Stimulated activated CD8-positive, alpha-beta memory T cell treated with anti-CD3 and anti-CD28 coated beads, Interleukin-4, amount 100 ng/mL, for 24 hours (primary cell): ENCODE data around the gene ARHGAP12.
"Not testable (repeated sequence)": the region's sequence is repeated elsewhere in the genome, so short reads cannot be mapped to it uniquely, and the experiment has no call there.

Source experiments
- DNase-seq: peaks from one replicate; pipeline ENCODE4 v3.0.0-alpha.2; 2020; ENCODE audit warnings: low read depth

The ARHGAP12 gene, protein sequence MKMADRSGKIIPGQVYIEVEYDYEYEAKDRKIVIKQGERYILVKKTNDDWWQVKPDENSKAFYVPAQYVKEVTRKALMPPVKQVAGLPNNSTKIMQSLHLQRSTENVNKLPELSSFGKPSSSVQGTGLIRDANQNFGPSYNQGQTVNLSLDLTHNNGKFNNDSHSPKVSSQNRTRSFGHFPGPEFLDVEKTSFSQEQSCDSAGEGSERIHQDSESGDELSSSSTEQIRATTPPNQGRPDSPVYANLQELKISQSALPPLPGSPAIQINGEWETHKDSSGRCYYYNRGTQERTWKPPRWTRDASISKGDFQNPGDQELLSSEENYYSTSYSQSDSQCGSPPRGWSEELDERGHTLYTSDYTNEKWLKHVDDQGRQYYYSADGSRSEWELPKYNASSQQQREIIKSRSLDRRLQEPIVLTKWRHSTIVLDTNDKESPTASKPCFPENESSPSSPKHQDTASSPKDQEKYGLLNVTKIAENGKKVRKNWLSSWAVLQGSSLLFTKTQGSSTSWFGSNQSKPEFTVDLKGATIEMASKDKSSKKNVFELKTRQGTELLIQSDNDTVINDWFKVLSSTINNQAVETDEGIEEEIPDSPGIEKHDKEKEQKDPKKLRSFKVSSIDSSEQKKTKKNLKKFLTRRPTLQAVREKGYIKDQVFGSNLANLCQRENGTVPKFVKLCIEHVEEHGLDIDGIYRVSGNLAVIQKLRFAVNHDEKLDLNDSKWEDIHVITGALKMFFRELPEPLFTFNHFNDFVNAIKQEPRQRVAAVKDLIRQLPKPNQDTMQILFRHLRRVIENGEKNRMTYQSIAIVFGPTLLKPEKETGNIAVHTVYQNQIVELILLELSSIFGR

DNA sequence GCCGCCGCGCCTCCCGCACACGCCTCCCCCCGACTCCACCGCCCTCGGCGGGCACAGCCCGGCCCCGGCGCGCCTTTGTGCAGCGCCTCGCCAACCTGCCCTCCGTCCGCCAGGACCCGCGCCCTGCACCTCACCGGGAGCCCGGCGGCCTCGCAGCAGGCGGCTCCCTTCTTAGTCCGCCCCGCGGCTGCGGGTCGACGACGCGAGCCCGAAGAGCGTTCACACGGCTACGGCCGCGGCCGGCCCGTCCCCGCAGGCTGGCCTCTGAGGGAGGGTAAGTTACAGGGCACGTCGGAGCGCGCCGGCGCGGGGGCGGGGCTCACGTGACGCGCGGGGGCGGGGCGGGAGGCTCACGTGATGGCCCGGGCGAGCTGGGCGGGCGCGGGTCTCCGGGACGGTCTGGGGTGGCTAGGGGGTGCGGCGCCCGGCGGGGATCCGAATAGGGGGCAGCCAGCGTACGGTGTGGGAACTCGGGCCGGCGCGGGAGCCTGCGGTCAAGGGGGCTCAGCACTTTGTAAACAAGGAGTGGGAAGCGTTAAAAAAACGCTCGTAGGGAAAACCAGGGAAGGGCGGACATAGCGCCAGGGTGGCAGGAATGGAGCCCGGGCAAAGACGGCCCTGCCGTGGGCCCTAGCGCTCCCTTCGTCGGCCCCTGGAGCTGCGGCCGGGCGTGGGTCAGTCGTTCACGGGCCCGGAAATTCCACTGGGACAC lies at the start of gene ARHGAP12:
TSS of gene ARHGAP12 (minus strand) at position 283 of the 712 bp plus-strand sequence. CDS start 19,976 bp downstream, outside the sequence.
- DNase-seq = peak; percentile 76

DNA sequence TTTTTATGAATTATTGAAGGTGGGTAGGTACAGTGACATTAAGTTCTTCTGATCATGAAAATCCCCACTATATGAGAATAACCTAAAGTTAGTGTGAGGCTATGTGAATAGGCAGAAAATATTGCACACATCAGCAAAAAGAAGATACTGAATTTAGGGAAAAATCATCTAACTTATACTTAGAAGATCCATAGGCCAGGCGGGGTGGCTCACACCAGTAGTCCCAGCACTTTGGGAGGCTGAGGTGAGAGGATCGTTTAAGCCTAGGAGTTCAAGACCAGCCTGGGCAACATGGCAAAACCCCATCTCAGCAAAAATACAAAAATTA lies 49.5 kb upstream of the ARHGAP12 start:
- DNase-seq = no peak

GRCh38 chr10:31977440-31978155 lies 49.0 kb upstream of the ARHGAP12 start:
- no peak for DNase-seq

DNA sequence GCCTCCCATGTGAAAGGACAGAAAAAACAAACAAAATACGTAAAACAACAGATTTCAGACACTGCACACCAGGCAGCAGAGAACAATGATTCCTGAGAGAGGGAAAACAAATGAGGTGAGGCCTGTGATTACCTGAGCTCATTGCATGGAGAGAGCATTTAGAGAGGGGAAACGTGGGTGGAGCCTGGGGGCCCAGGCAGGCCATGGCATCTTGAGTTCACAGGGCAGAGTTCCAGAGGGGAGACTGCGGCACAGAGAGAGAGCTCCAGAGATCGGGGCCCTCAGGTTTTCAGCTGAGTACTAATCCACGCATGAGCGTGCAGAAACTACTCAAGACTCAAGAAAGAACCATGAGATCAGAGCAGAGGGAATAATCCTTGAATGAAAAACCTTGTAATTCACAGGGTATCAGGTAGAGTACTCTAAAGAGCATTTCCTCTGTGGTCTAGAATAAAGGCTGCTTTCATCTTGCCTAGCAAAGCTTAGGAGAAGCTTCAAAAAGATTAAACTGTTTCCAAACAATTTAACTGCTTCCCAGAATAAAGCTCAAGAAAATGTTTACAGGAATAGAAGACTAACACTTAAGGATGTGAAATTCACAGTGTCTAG lies 46.6 kb upstream of the ARHGAP12 start:
- no peak for DNase-seq

DNA sequence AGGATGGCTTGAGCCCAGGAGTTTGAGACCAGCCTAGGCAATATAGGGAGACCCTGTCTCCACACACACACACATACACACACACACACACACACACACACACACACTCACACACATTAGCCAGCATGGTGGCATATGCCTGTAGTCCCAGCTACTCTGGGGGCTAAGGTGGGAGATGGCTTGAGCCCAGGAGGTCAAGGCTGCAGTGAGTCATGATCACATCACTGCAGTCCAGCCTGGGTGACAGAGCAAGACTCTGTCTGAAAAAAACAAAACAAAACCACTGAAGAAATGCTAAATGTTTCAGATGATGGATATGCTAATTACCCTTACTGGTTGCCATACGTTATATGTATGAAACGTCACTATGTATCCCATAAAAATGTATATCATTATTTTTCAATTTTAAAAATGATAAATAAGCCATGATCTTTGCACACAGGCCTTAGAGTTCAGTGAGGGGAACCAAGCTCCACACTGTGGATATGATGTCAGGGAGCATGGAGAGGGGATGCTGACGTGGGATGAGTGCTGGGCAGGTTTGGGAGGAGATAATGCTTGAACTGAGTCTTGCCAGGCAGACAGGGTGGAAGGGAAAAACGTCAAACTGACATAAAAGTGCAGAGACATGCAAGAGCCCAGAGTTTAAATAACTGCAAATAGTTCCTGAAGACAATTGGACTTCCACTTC lies 45.9 kb upstream of the ARHGAP12 start:
- no peak for DNase-seq

DNA sequence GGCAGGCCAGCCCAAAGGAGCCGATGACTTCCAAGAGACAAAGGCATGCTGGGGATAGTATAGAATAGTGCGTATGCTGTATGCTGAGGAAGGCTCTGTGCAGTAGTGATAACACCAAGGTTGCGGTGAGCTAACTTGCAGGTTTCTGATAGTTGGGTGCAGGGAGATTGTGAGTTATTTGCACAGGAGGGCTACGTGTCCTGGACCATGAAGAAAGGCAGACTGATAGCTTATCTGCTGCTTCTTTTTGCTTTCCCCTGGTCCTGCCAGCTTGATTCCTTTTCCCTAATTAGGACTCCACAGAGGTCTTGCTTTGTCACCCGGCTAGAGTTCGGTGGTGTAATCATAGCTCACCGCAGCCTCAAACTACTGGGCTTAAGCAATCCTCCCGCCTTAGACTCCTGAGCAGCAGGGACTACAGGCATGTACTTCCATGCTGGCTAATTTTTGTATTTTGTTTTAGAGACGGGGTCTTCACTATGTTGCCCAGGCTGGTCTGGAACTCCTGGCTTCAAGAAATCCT lies 43.9 kb upstream of the ARHGAP12 start:
- no peak for DNase-seq

DNA sequence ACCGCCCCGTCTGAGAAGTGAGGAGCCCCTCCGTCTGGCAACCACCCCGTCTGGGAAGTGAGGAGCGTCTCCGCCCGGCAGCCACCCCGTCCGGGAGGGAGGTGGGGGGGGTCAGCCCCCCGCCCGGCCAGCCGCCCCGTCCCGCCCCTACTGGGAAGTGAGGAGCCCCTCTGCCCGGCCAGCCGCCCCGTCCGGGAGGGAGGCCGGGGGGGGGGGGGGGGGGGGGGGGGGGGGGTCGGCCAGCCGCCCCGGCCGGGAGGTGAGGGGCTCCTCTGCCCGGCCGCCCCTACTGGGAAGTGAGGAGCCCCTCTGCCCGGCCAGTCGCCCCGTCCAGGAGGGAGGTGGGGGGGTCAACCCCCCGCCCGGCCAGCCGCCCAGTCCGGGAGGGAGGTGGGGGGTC lies 41.2 kb upstream of the ARHGAP12 start:
- not testable (repeated sequence) for DNase-seq

DNA sequence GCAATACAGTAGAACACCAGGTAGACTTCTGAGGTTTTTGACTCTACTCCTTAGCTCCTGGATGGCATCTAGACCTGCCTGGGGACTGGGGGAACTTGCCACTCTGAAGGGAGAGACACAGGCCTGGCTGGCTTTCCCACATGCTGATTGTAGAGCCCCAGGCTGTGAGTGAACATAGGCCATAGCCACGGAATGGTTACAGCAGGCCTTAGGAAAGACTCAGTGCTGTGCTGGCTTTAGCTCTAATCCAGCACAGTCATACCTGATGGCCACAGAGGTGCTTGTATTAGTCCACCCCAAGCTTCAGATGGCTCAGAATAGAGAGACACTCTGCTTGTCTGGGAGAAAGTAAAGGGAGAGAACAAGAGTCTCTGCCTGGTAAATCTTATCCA lies 35.0 kb upstream of the ARHGAP12 start:
- no peak for DNase-seq

DNA sequence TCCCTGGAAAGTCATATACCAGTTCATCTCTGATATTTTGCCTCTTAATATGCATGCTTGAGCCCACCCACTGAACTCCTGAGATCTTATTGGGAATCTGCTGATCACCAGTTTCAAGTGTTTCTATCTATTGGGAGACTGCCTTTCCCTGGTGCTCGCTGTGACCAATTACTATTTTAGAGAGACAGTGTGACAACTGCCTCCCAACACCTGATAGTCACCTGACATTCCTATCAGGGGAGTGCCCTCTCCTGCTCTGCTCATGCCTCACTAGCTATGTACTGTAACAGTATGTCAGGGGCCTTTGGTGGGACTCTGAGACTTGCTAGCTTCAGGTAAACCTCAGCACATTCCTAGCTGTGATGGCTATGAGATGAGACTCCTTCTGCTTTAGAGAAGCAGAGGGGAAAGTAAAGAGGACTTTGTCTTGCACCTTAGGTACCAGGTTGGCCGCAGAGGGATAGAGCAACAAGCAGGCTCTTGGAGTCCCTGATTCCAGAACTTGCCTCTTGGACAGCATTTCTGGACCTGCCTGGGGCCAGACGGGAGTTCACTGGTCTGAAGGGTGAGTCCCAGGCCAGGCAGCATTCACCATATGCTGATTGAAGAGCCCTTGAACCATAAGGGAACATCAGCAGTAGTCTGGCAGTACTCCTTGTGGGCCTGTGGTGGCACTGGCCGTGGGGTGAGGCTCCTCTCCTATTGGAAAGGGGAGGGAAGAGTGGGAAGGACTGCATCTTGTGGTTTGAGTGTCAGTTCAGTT lies 34.4 kb upstream of the ARHGAP12 start:
- no peak for DNase-seq

DNA sequence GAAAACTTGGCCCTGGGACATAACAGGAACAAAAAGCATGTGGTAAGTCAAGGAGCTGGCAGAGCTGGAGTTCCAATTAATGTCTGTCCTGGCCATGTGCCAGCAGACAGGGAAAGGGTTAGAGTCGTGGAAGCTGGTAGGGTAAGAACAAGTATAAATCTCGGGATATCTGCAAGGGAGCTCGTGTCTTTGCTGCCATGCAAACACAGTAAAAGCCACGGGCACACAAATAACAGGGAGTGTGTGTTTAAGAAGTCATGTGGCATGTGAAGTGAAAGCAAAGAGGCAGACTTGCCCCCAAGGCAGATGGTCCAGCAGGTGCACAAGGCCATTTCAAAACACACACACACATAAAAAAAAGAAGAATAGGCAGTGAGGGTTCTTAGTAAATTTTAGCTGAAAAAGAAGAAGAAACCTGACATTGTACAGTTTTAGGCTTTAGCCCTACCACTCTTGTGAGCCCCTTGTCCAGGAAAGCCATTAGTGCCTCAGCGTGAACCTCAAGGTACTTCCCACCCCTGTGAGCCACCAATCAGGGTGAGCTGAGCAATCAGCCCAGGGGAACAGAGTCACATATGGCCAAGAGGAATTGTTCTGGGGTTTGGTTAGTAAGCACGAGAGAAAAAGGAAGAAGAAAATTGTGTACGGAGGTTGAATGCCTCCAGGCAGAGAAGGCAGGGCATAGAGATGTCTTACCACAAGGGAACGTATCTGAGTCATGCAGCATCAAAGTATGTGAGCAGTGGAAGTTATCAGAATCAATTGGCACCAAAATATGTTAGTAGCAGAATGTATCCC lies 32.8 kb upstream of the ARHGAP12 start:
- DNase-seq = no peak

DNA sequence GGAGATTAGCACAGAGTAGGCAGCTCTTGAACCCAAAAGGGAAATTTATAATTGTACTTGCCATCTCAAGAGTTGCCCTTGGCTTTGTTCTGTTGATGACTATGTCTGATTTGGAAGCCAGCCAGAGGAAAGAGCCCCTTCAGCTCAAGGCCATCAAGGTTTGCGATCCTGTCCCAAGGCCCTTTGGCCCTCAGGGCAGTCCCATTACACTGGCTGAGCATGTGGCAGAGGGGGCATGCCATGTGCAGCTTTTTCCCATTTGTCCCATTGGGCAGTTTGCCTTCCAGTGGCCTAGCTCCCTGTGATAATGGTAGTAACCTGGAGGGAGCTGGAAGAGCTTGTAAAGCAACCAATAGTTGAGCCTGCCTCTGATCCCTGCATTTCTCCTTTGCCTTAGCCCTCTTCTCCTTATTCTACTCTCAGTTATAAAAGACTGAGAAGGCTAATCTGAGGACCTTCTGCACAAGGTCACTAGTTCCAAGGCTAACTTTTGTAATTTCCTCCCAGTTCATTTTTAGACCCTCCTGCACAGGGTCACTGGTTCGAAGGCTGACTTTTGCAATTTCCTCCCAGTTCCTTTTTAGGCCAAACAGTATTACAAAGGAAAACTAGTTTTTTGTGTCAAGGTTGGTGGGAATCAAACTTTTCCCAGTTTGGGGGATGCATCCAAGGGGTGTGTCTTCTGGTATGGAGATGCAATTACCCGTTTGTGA lies 31.0 kb upstream of the ARHGAP12 start:
- DNase-seq = no peak

- DNase-seq = no peak
These were observed 30.2 kb upstream of the ARHGAP12 start for GRCh38 chr10:31958856-31959255.

DNA sequence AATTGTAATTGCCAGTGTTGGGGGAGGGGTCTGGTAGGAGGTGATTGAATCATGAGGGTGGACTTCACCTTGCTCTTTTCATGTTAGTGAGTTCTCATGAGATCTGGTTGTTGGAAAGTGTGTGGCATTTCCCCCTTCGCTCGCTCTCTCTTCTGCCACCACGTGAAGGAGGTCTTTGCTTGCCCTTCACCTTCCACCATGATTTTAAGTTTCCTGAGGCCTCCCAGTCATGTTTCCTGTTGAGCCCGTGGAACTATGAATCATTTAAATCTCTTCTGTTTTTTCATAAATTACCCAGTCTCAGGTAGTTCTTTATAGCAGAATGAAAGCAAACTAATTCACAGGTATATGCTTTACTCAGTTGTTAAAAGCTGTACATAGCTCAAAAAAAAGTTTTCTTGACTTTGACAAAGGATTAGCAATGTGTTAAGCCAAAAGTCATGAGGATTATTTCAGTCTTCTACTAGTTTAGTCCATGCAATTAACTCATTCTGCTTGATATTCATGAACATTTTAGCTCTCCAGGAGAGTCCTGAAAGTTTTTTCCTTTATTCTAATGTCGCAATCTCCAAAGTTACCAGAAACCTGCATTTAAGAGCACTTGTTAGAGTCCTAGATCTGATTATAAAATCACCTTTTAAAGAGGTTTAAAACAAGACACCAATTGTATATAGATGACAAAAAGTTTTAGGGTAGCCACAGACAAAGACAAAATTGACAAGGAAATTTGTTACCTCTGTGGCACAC lies 27.7 kb upstream of the ARHGAP12 start:
- no peak for DNase-seq

DNA sequence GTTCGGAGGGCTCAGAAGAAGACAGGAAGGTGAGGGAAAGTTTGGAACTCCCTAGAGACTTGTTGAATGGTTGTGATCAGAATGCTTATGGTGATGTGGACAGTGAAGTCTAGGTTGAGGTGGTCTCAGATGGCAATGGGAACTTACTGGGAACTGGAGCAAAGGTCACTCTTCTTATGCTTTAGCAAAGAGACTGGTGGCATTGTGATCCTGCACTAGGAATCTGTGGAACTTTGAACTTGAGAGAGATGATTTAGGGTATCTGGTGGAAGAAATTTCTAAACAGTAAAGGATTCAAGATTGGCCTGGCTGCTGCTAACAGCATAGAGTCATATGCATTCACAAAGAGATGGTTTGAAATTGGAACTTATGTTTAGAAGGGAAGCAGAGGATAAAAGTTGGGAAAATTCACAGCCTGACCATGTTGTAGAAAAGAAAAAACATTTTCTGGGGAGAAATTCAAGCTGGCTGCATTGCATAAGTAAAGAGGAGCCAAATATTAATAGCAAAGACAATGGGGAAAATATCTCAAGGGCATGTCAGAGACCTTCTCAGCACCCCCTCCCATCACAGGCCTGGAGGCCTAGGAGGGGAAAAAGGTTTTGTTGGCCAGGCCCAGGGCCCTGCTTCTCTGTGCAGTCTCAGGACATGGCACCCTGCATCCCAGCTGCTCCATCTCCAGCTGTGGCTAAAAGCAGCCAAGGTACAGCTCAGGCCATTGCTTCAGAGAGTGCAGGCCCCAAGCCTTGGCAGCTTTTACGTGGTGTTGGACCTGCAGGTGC lies 26.0 kb upstream of the ARHGAP12 start:
- no peak for DNase-seq

GRCh38 chr10:31953480-31953879 lies 24.8 kb upstream of the ARHGAP12 start:
- no peak for DNase-seq

- DNase-seq = no peak
These were observed 24.4 kb upstream of the ARHGAP12 start for GRCh38 chr10:31953080-31953479.

GRCh38 chr10:31952066-31952465 lies 23.4 kb upstream of the ARHGAP12 start:
- DNase-seq = no peak
